ENCODE data around the gene KIAA0319L.

GRCh38 chr1:35443768-35444518 lies 113.3 kb downstream of the KIAA0319L start:
- no peak for TF ChIP-seq CTCF (IDR thresholded peaks at IDR 0.05)
- TF ChIP-seq POLR2A (IDR thresholded peaks at IDR 0.05): no peak
